GM21529 (cell line): ENCODE results near the gene C13orf42.
A peak's percentile ranks its signal among the peaks of the same experiment; 100 is the strongest.

ENCODE experiments used
- ATAC-seq: cut with Tn5 transposase; IDR thresholded peaks from one replicate; pipeline ENCODE4 v1.9.1; 2021; ENCODE audit not compliant: unreplicated experiment

The C13orf42 gene

DNA sequence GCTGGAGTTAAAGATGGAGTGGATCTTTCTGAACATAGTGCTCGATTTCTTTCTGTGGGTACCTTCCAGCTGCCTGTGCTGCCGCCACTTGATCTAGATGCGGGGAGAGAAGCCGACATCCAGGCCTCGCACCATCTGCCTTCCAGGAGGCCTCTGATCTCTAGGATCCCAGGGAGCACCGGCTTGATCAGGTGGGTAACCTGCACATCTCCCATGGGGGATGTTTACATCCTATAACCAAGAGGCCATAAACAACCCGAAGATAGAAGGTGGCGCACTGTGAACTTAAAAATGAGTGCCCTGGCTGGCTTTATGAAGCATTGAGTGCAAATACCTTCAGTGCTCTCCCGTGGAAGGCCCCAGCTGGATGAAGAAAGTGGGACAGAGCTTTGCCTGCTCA lies at the start of gene C13orf42:
Gene C13orf42 (minus strand): TSS at position 101 of the 400 bp plus-strand sequence. CDS start 65 bp downstream, at position 36.
- ATAC-seq: no peak

DNA sequence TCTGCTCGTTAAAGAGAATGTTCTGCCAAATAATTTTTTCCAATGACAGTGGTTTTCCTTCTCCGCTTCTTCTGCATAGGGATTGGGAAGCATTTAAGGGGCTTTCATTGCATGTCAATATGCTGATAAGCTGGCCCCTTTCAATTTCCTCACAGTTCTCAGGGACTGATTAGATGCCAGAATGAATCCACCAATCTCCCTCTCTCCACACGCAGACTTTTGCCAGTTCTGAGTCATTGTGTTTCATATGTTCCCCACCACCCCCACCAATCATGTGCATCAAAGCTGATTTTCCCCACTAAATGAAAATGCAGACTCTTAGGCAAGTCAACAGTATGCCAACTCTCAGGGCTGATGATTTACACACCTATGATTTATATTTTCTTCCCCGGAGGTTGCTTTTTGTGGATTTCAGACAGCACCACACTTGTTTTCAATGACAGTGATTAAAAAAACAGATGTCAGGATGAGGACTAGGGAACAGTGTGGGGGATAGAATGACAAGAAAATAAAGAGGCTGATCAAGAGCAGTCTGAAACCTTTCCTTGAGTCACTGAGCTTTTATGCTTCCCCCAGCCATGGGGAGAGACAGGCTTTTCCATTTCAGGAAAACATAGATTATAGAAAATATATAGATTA lies 47.9 kb upstream of the C13orf42 start:
- ATAC-seq: no peak

DNA sequence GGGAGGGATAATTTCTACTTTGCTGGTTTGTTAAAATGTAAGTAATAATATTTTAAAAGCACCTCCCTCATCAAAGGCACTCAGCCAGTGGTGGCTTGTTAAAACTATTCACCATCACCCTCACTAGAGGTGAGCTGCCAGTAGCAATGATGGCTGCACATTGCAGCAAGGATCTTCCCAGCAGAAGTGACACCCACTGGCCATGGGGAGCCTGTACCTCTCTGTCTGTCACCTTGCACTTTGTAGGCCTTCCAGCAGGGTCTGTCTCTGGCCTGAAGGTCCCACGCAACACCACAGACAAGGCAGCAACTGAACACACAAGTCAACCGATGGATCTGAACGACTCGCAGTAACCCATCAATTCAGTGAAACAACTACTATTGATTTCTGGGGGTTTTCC lies 47.3 kb upstream of the C13orf42 start:
- no peak for ATAC-seq

DNA sequence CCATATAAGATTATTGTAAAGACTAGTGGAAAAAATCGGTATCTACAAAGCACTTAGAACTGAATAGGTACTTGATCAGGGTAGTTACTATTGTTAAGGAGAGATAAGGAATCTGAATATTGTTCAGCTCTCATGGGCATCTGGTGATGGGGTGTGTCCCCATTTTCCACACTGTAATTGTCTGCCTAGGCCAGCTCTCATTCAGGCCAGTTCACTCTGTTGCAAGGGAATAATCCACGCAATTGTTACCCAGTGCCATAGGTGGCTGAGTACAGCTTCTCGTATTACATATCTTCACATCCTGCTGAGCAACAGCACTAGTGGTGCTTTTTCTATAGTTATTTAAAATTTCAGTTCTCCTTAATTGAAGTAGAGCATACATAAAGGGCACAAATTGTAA lies 45.6 kb upstream of the C13orf42 start:
- no peak for ATAC-seq

DNA sequence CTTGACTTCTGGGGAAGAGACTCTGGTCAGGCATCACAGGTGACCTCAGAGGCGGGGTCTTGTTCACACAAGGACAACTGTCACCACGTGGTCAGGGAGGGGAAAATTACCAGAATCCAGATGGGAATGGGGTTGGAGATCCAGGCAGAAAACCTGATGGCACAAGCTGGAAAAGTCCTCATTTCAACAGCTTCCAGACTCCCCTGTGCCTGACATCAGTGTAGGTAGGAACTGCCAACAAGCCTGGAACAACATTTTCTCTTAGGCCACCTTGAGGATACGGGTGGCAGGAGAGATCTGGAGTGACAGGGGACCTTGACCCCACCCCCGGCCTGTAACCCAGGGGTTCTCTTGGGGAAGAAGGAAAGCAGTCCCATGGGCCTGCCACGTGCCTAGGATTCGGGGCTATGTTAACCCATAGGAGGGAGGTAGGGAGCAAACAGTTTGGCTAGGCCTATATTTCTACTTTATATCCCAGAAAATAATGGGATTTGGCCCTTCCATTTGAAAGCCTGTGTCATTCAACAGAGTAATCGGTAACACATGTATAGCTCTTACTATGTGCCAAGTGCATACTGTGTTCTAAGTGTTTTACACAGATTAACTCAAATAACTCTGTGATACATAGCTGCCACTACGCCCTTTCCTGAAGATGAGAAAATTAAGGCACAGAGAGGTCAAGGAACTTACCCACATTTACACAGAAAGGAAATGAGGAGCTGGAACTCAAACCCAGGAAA lies 44.9 kb upstream of the C13orf42 start:
- no peak for ATAC-seq

DNA sequence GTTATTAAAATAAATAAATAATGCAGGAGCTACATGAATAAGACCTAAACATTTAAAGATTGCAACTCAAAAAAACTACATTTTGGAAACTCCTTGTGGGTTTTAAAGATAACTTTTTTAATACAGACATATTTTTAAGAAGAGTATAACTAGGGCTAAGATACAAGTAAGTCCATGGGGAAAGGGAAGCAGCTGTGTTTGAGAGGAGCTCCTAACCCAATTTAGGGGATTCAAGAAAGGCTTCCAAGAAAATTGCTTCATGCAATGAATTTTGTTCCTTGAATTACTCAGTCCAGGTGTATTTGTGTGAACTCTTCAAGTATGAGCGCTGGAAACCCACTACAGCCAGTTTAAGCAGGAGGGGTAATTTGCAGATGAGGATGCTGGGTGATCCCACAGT lies 44.1 kb upstream of the C13orf42 start:
- ATAC-seq: no peak

DNA sequence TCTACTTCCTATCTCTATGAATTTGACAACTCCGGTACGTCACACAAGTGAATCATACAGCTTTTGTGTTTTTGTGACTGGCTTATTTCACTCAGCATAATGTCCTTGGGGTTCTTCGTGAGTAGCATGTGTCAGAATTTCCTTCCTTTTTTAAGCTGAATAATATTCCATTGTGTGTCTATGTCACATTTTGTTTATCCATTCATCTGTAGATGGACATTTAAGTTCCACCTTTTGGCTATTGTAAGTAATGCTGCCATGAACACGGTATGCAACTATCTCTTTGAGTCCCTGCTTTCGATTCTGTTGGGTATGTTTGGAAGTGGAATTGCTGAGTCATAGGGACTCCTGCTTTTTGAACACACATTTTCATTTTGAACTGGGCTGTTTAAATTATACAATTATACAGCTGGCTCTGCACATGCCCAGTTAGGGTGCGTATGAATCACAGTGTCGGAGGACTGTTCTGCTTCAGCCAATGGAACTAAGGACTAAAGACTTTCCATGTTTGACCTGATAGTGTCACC lies 43.0 kb upstream of the C13orf42 start:
- no peak for ATAC-seq

DNA sequence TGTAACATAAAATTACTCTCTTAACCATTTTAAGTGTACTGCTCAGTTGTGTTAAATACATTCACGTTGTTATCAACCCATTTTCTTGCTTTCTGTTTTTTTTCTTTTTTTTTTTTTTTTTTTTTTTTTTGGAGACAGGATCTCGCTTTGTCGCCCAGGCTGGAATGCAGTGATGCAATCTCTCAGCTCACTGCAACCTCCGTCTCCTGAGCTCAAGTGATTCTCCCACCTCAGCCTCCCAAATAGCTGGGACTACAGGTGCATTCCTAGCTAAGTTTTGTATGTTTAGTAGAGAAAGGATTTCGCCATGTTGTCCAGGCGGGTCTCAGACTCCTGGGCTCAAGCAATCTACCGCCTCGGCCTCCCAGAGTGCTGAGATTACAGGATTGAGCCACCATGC lies 42.5 kb upstream of the C13orf42 start:
- no peak for ATAC-seq

DNA sequence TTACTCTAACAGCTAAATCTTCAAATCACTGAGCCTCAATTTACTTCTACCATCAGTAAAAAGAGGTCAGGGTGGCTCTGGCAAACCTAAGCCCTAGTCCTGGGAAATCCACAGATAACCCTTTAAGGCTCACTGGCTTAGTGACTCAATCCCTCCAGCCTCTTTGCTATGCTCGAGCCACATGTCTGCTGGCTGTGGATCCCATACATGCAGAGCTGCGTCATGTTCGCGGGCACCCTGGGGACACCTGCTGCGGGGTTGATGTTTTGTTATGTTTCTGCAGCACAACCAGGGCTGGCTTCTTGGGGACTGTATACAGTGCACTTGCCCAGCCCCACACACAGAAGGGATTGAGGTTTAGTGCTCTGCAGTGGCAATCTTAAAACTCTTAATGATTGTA lies 41.6 kb upstream of the C13orf42 start:
- no peak for ATAC-seq

DNA sequence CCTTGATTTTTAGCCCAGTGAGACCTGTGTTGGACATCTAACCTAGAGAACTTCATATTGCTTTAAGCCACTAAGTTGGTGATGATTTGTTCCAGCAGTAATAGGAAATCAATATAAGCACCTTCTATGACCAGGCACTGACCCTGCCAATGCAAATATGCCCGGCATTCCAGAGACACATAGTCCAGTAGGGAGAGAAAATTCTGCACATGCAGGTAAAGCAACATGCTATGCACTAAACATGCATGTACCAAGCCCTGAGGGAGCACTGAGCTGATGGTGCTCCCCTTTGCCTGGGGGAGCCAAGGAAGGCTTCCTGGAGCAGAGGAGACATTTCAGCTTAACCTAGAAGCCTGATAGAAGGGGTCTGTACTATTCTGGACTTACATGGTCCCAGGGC lies 40.4 kb upstream of the C13orf42 start:
- ATAC-seq: no peak

DNA sequence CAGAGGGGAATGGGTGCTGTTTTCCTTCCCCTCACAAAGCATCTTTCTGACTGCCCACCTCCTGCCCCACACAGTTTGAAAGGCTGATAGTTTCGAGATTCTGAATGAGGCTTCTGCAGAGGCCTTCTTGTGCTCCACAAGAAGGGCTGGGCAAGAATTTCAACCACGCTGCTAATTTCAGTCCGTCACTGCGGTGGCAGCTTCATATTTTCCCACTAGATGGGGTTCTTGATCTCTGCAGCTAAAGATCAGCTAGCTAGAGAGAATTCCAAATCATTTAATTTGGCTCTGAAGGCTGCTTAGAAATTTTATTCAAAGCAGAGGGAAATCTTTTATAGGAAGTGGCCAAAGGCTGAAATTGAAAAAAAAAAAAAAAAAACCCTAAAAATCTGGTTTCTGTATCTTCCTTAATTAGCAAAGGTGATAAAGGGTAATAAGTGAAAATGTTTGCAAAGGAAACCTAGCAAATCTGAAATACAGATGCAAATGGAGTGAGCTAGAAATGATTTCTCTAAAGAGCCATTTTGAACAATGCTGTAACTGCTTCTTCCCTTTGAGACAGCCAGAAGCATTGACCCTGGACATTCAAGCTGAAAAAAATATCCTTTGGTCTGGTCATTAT lies 38.0 kb upstream of the C13orf42 start:
- no peak for ATAC-seq

DNA sequence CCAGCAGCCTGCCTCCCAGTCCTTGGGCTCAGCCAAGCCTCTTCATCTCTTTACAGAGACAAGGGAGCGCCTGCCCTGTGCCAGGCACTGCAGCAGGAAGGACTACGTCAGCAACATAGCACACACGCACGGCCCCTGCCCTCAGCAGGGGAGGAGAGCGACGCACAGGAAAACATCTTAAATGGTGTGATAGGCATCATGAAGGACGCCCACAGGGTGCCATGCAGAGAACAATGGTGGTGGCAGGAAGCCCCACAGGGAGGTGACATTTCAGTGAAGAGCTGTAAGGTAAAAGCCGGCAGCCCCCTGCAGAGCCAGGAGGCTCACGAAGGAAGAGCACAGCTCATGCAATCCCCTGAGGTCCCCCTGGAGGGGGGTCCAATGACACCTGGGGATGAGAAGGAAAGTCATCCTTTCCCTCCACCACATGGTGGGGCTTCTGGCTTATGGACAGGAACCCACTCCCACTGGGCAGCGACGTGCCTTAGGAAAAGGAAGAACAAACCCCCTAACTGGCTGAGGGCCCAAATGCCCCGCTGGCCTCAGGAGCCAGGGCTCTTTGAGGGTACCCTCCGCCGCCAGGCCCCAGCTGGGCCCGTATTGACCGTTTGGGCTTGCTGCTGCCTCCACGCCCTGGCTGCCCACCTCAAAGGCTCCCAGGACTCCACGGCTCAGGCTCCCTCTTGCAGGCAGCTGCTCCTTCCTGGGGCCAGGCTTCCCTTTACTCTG lies 37.3 kb upstream of the C13orf42 start:
- ATAC-seq: no peak

DNA sequence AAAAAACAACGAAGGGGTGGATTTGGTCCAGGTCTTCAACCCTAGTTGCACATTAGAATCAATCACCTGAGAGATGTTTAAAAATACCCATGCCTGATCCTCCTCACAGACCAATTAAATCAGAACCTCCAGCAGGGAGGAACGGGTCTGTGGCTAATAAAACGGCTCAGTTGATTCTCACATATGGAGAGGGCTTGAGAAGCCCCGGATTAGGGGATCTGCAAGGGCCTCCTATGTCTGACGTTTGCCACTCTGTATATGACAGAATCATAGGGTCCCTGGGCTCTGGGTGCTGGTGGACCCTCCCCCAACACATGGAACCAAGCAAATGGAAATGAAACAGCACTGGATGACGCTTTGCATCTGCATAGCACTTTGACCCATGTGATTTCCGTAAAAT lies 36.7 kb upstream of the C13orf42 start:
- no peak for ATAC-seq

DNA sequence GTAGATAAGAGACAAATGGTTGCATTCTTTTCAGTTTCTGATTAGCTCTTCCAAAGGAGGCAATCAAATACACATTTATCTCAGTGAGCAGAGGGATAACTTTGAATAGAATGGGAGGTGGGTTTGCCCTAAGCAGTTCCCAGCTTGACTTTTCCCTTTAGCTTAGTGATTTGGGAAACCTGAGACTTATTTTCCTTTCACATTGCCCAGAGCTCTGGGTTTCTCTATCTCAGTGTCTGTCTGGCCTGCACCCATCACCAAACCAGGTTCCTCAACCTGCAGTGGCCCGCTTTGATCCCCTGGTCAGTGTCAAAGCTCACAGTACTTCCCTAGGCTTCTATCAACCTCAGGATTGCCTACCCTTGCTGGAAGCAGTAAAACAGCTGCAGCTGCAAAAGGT lies 35.6 kb upstream of the C13orf42 start:
- ATAC-seq: no peak

DNA sequence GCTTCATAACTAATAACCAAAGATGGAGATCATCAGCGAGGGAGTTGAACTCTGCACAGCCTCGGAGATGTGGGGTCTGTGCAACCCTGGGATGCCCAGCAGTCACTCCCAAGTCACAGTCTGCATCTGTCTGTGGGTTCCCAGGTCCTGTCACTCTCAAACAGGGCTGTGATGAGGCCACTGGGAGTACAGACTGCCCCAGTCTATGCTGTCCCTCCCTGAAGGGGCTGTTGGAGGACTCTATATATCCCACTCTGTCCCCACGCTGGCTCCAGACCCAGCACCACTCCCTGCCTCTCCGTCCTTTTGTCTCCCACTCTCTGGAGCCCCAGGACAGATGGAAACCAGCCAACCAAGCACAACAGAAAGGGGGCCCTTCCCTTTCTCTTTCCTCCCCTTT lies 26.2 kb upstream of the C13orf42 start:
- no peak for ATAC-seq

DNA sequence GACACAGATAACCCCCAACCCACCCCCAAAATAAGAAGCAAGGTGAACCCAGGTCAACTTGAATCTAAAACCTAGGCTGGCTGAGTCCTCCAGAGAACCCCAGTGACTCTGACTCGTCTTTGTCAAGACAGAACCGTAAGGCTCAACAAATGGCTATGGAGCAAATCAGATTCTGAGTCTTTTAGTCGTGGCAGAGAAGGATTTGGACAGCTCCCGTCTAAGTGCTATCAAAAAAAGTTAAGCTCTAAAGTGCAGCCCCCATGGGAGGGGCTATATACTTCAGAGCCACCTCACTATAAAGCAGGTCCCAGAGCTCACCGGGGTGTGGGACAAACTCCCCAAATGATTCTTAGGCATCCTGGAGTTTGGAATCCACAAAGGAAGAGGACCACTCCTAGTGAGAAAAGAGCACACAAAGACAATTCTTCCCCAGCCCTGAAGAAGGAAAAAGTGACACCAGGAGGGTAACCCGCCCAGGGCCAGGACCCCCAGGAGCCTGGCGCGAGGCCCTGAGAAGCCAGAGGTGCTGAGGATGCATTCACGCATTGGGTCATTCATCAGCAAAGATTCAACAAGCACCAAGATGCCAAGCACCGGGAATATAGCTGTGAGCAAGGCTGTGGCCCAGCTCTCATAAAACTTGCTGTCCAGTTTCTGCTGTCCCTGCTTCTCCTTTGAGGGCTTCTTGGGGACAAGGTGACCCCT lies 25.4 kb upstream of the C13orf42 start:
- no peak for ATAC-seq

DNA sequence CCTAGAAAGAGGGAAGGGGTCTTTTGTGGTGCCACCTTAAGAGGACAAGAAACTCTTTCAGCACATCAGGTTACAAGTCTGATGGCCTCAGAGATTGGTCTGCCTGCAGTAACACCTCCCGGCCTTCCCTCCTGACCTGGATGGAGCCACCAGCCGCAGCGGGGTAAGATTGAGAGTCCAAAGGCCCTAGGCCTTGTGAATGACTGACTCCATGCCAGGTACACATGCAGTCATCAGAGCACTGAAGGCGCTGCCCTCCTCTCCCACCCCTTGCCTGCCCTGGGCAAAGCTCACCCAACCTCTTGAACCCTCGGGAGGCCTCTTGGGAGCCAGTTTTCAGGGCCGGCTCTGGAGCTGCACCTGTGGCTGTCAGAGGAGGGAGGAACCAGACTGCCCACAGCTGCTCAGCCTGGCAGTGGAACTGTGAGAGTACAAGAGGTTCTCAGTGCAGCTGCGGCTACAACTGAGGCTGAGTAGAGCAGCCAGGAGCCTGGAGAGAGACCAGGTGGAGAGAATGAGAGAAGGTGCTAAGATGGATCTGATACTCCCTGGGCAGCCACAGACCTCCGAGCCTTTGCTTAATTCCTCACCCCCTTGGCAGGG lies 23.8 kb upstream of the C13orf42 start:
- ATAC-seq: no peak

DNA sequence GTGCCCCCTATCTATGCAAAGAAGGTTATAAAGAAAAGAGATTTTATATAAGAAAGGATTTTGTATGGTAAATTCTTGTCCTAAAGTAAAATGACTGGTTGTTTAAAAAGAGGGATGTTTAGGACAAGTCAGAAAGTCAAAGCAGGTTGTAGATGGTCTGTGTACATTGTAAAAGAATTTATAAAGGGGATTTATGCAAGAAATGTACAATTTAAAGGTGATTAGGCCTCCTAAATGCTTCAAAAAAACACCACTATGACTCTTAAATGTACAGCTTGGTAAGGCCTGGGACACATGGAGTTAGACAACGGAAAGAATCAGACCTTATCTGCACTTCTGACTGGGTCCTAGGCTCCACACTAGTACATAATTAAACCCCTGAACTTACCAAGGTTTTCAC lies 19.3 kb upstream of the C13orf42 start:
- ATAC-seq: no peak

DNA sequence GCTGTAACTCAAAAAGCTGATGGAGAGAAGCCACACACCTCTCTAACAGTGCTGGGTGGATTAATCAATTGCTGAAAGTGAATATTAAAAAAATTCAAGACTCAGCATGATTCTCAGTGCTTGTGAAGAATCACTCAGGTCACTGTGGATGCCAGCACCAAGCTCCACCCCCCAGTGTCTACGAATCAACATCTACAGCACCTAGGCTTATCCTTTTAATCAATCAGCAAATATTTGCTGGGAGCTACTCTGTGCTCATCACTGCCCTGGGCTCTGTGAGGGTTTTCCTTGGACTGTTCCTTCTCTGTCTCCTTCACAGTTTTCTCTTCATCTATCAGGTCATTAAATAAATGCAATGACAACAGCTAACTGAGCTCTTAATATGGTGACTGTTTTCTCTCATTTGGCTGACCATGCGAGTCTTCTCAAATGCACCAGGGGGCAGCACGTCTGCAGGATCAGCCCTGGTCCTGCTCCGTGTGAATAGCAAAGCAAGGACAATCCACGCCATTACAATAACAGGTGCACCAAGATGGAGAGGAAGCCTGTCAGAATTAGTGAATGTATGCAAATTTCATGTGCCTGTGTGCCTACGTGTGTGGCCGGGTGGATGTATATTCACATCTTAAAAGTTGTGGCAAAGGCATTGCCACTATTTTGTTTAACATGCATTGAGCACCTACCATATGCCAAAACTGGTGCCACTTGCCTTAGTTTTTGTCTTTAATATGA lies 14.6 kb upstream of the C13orf42 start:
- ATAC-seq: peak; percentile 88
